Neural progenitor cell (in vitro differentiated cells): ENCODE results near the gene RENBP. TPM values are rescaled to one million over a fixed set of nuclear protein-coding genes. Genes with fewer than 3 reads are reported as not detected.

ENCODE experiments used
- DNase-seq: peaks from one replicate; pipeline ENCODE4 v3.0.0-alpha.2; 2016; ENCODE audit warnings: low spot score
- H2AFZ ChIP-seq: fragments of 200-600 bp; sonication (generic); replicated peaks from 2 replicates; pipeline ENCODE4 v1.6.1; 2016; ENCODE audit warnings: antibody characterized with exemption
- H3F3A ChIP-seq: fragments of 200-600 bp; sonication (generic); 2 replicates; pipeline ENCODE4 v1.6.1; 2016; ENCODE audit warnings: antibody characterized with exemption, low read depth
- H3K27ac ChIP-seq: fragments of 200-600 bp; sonication (generic); 2 replicates; pipeline ENCODE4 v1.5.1; 2016; ENCODE audit warnings: mild to moderate bottlenecking
- H3K27me3 ChIP-seq: fragments of 200-600 bp; sonication (generic); 2 replicates; pipeline ENCODE4 v1.6.1; 2016; ENCODE audit warnings: mild to moderate bottlenecking, moderate library complexity
- H3K36me3 ChIP-seq: fragments of 200-600 bp; sonication (generic); 2 replicates; pipeline ENCODE4 v1.5.1; 2016
- H3K4me1 ChIP-seq: fragments of 200-600 bp; sonication (generic); 2 replicates; pipeline ENCODE4 v1.6.1; 2016; ENCODE audit warnings: mixed run types
- H3K4me2 ChIP-seq: fragments of 200-600 bp; sonication (generic); 2 replicates; pipeline ENCODE4 v1.6.1; 2016
- H3K4me3 ChIP-seq: fragments of 200-600 bp; sonication (generic); 2 replicates; pipeline ENCODE4 v1.5.1; 2016
- H3K79me2 ChIP-seq: fragments of 200-600 bp; sonication (generic); 2 replicates; pipeline ENCODE4 v1.6.1; 2016; ENCODE audit warnings: low read depth
- H3K9ac ChIP-seq: fragments of 200-600 bp; sonication (generic); 2 replicates; pipeline ENCODE4 v1.6.1; 2016
- H3K9me3 ChIP-seq: fragments of 200-600 bp; sonication (generic); 2 replicates; pipeline ENCODE4 v1.5.1; 2016; ENCODE audit warnings: low read depth
- H4K20me1 ChIP-seq: fragments of 200-600 bp; sonication (generic); 2 replicates; pipeline ENCODE4 v1.6.1; 2016; ENCODE audit warnings: low read depth
- H3K27ac Mint-ChIP-seq: 3 replicates; pipeline ENCODE4 v1.8.0; 2021; ENCODE audit warnings: mixed read lengths
- H3K27me3 Mint-ChIP-seq: 2 replicates; pipeline ENCODE4 v1.8.0; 2022; ENCODE audit warnings: low read depth, mild to moderate bottlenecking, inconsistent platforms, moderate library complexity, mixed read lengths; ENCODE audit not compliant: insufficient read depth
- H3K36me3 Mint-ChIP-seq: 3 replicates; pipeline ENCODE4 v1.8.0; 2021; ENCODE audit warnings: mixed read lengths
- H3K4me1 Mint-ChIP-seq: 3 replicates; pipeline ENCODE4 v1.8.0; 2021; ENCODE audit warnings: mixed read lengths
- H3K4me3 Mint-ChIP-seq: 3 replicates; pipeline ENCODE4 v1.8.0; 2021; ENCODE audit warnings: mild to moderate bottlenecking, moderate library complexity, mixed read lengths
- H3K9me3 Mint-ChIP-seq: 3 replicates; pipeline ENCODE4 v1.8.0; 2020; ENCODE audit warnings: mixed read lengths
- EZH2 ChIP-seq: fragments of 200-600 bp; sonication (generic); IDR thresholded peaks from 2 replicates; pipeline ENCODE4 v1.6.1; 2017; ENCODE audit warnings: antibody characterized with exemption, mild to moderate bottlenecking, moderate library complexity
- EZH2phosphoT487 ChIP-seq: fragments of 200-600 bp; sonication (generic); IDR thresholded peaks from 2 replicates; pipeline ENCODE4 v1.6.1; 2017; ENCODE audit warnings: antibody characterized with exemption
- total RNA-seq: library from RNA; depleted of rRNA; stranded (reverse); fragments of >200 nt; gene quantifications from 2 replicates; pipeline ENCODE4 v1.2.3, GENCODE V29; 2015; ENCODE audit warnings: low replicate concordance
- TF ChIP-seq, protein P1 (sequence below): fragments of 200-600 bp; sonication (generic); IDR thresholded peaks from 2 replicates; pipeline ENCODE4 v1.5.1; 2017; ENCODE audit warnings: antibody characterized with exemption, mild to moderate bottlenecking

RENBP gene
- total RNA-seq, 1 donor from 2014 or later, result 5.4 TPM

- Histone ChIP-seq H3K27me3 (no peaks in the 10 kb centered on the region), H3K79me2 (no peaks in the 10 kb centered on the region), H3K4me2 (peak overlapping the region; percentile 64), H3K9ac (no peak overlapping the region), H3F3A (peaks cover 22% of the 10 kb centered on the region), H3K4me3 (peak overlapping the region; percentile 17), H3K4me1 (peaks cover 6% of the 10 kb centered on the region), H4K20me1 (no peaks in the 10 kb centered on the region), H2AFZ (no peak overlapping the region), H3K9me3 (no peaks in the 10 kb centered on the region), H3K27ac (no peak overlapping the region), H3K36me3 (no peaks in the 10 kb centered on the region)
- peaks cover 31% of the 10 kb centered on the region for H3K4me1 Mint-ChIP-seq
- H3K27ac Mint-ChIP-seq, result no peak overlapping the region
- H3K36me3 Mint-ChIP-seq, result peaks cover 8% of the 10 kb centered on the region
- TF ChIP-seq EZH2phosphoT487, result no peak
- no peak for TF ChIP-seq EZH2
- TF ChIP-seq, protein P1, sequence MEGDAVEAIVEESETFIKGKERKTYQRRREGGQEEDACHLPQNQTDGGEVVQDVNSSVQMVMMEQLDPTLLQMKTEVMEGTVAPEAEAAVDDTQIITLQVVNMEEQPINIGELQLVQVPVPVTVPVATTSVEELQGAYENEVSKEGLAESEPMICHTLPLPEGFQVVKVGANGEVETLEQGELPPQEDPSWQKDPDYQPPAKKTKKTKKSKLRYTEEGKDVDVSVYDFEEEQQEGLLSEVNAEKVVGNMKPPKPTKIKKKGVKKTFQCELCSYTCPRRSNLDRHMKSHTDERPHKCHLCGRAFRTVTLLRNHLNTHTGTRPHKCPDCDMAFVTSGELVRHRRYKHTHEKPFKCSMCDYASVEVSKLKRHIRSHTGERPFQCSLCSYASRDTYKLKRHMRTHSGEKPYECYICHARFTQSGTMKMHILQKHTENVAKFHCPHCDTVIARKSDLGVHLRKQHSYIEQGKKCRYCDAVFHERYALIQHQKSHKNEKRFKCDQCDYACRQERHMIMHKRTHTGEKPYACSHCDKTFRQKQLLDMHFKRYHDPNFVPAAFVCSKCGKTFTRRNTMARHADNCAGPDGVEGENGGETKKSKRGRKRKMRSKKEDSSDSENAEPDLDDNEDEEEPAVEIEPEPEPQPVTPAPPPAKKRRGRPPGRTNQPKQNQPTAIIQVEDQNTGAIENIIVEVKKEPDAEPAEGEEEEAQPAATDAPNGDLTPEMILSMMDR, result no peak
- peaks cover 7% of the 10 kb centered on the region for H3K27me3 Mint-ChIP-seq
- H3K4me3 Mint-ChIP-seq, result no peak overlapping the region
- DNase-seq, result no peak
- H3K9me3 Mint-ChIP-seq, result no peaks in the 10 kb centered on the region
These were observed 332 bp upstream of the RENBP start for GRCh38 chrX:153944800-153945150.

GRCh38 chrX:153941336-153942252, 2.8 kb downstream of the RENBP start:
- peak; percentile 26 for DNase-seq
- H3K4me3 ChIP-seq, result no peak overlapping the region

GRCh38 chrX:153939573-153939972, 4.9 kb downstream of the RENBP start:
- Mint-ChIP-seq H3K4me3 (no peak overlapping the region), H3K27ac (no peak overlapping the region), H3K36me3 (no peaks in the 10 kb centered on the region), H3K4me1 (peaks cover 13% of the 10 kb centered on the region), H3K9me3 (peaks cover 3% of the 10 kb centered on the region), H3K27me3 (peaks cover 2% of the 10 kb centered on the region)
- no peak overlapping the region for H2AFZ ChIP-seq
- TF ChIP-seq, protein P1, result no peak
- no peak for TF ChIP-seq EZH2phosphoT487
- no peak for TF ChIP-seq EZH2
- H3K4me3 ChIP-seq, result no peak overlapping the region
- peaks cover under 1% of the 10 kb centered on the region for H3K79me2 ChIP-seq
- no peak overlapping the region for H3K27ac ChIP-seq
- H3F3A ChIP-seq, result peaks cover 5% of the 10 kb centered on the region
- DNase-seq, result no peak
- no peaks in the 10 kb centered on the region for H3K36me3 ChIP-seq
- no peak overlapping the region for H3K4me2 ChIP-seq
- H3K4me1 ChIP-seq, result no peaks in the 10 kb centered on the region
- no peaks in the 10 kb centered on the region for H4K20me1 ChIP-seq
- no peaks in the 10 kb centered on the region for H3K27me3 ChIP-seq
- no peak overlapping the region for H3K9ac ChIP-seq
- H3K9me3 ChIP-seq, result no peaks in the 10 kb centered on the region

More at GRCh38 chrX:153941336-153942252, 2.8 kb downstream of the RENBP start:
- Histone ChIP-seq H3K36me3 (no peaks in the 10 kb centered on the region), H4K20me1 (no peaks in the 10 kb centered on the region), H3K9ac (no peak overlapping the region), H2AFZ (no peak overlapping the region), H3K4me2 (no peak overlapping the region), H3K27ac (no peak overlapping the region), H3K79me2 (no peaks in the 10 kb centered on the region), H3K9me3 (no peaks in the 10 kb centered on the region), H3K4me1 (no peaks in the 10 kb centered on the region), H3F3A (no peaks in the 10 kb centered on the region), H3K27me3 (no peaks in the 10 kb centered on the region)
- H3K9me3 Mint-ChIP-seq, result no peaks in the 10 kb centered on the region
- H3K27me3 Mint-ChIP-seq, result peaks cover 4% of the 10 kb centered on the region
- peaks cover 16% of the 10 kb centered on the region for H3K4me1 Mint-ChIP-seq
- TF ChIP-seq EZH2phosphoT487, result no peak
- no peak for TF ChIP-seq EZH2
- TF ChIP-seq, protein P1, result no peak
- H3K36me3 Mint-ChIP-seq, result no peaks in the 10 kb centered on the region
- H3K27ac Mint-ChIP-seq, result no peak overlapping the region
- H3K4me3 Mint-ChIP-seq, result no peak overlapping the region
